Right lobe of liver (tissue), 4 donors: ENCODE results near the gene TESMIN.

Experiments used
- POLR2A ChIP-seq: fragments of 450-650 bp; IDR thresholded peaks from one replicate; pipeline ENCODE4 v1.6.1; 2017; ENCODE audit warnings: antibody characterized with exemption, mild to moderate bottlenecking
- TF ChIP-seq, protein P1 (sequence below), 4 donors: fragments of 200-600 bp in 3 of 4; fragments of 450-650 bp in 1 of 4; IDR thresholded peaks; one replicate each; pipeline versions ENCODE4 v1.5.1 to v1.8.0; 2016 to 2022; ENCODE audit warnings: antibody characterized with exemption in 4 of 4, mild to moderate bottlenecking in 2 of 4
- donor health status: DM: no; HTN: no; CAD: no.
- donor health status: DM: no; HTN: no; CAD: no.
- donor health status: DM: no; HTN: yes; CAD: no.

- TF ChIP-seq POLR2A: no peak
- TF ChIP-seq, protein P1, sequence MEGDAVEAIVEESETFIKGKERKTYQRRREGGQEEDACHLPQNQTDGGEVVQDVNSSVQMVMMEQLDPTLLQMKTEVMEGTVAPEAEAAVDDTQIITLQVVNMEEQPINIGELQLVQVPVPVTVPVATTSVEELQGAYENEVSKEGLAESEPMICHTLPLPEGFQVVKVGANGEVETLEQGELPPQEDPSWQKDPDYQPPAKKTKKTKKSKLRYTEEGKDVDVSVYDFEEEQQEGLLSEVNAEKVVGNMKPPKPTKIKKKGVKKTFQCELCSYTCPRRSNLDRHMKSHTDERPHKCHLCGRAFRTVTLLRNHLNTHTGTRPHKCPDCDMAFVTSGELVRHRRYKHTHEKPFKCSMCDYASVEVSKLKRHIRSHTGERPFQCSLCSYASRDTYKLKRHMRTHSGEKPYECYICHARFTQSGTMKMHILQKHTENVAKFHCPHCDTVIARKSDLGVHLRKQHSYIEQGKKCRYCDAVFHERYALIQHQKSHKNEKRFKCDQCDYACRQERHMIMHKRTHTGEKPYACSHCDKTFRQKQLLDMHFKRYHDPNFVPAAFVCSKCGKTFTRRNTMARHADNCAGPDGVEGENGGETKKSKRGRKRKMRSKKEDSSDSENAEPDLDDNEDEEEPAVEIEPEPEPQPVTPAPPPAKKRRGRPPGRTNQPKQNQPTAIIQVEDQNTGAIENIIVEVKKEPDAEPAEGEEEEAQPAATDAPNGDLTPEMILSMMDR (IDR thresholded peaks at IDR 0.05): no peak
These were observed 31.4 kb upstream of the TESMIN start for GRCh38 chr11:68782711-68783110.
